H1 (cell line): ENCODE measurements around the gene OPA3. TPM values are rescaled to one million over a fixed set of nuclear protein-coding genes. Genes with fewer than 3 reads are reported as not detected.

Experiments used
- CTCF ChIA-PET: fragments of 300-600 bp; sonication (Branson Sonifier 250); formaldehyde crosslinking; loops from one replicate; lab custom pipeline; 2021; ENCODE audit not compliant: partially characterized antibody; lab: Charles Lee
- POLR2A ChIA-PET: fragments of 300-600 bp; sonication (Branson Sonifier 250); formaldehyde crosslinking; loops from one replicate; lab custom pipeline; 2021; ENCODE audit warnings: inconsistent platforms; ENCODE audit not compliant: partially characterized antibody; lab: Charles Lee
- DNase-seq, 2 experiments: peaks; one replicate each; pipeline versions ENCODE4 v3.0.0 to v3.0.0-alpha.2; 2010 to 2022; ENCODE audit warnings: low spot score in 2 of 2, low read depth in 1 of 2, mixed read lengths in 1 of 2
- FAIRE-seq: peaks from 2 replicates; lab custom pipeline; 2011; peaks lifted over from hg19 to GRCh38; lab: Jason Lieb, UNC
- H2AFZ ChIP-seq: 2 replicates; pipeline ENCODE4 v1.8.1; 2012; ENCODE audit warnings: low read length, inconsistent platforms
- H2AK5ac ChIP-seq: 2 replicates; pipeline ENCODE4 v1.6.1; 2013; ENCODE audit warnings: low read depth, low read length
- H2BK120ac ChIP-seq: replicated peaks from 2 replicates; pipeline ENCODE3; 2013; ENCODE audit warnings: low read depth, low read length, inconsistent platforms
- H2BK12ac ChIP-seq: 2 replicates; pipeline ENCODE4 v1.6.1; 2013; ENCODE audit warnings: low read depth, low read length
- H2BK15ac ChIP-seq: 2 replicates; pipeline ENCODE4 v1.6.1; 2013; ENCODE audit warnings: low read length
- H2BK20ac ChIP-seq: 2 replicates; pipeline ENCODE4 v1.6.1; 2013; ENCODE audit warnings: low read length
- H2BK5ac ChIP-seq: 2 replicates; pipeline ENCODE4 v1.6.1; 2013; ENCODE audit warnings: low read depth, low read length
- H3K14ac ChIP-seq: 2 replicates; pipeline ENCODE4 v1.6.1; 2013; ENCODE audit warnings: inconsistent platforms; ENCODE audit not compliant: insufficient read length
- H3K18ac ChIP-seq: 2 replicates; pipeline ENCODE4 v1.6.1; 2013; ENCODE audit warnings: low read length; ENCODE audit errors: extremely low read depth
- H3K23ac ChIP-seq: 2 replicates; pipeline ENCODE4 v1.6.1; 2013; ENCODE audit warnings: inconsistent platforms; ENCODE audit not compliant: insufficient read length
- H3K23me2 ChIP-seq: 2 replicates; pipeline ENCODE4 v1.6.1; 2013; ENCODE audit warnings: low read depth, low read length
- H3K27ac ChIP-seq: 2 replicates; pipeline ENCODE4 v1.6.1; 2011; ENCODE audit warnings: low read depth, low read length, inconsistent platforms
- H3K27me3 ChIP-seq, 4 experiments: replicated peaks in 1 of 4; 1 replicate in 1 of 4; 2 replicates in 3 of 4; pipeline versions ENCODE4 v1.6.1 to v1.8.1; 2011 to 2013; ENCODE audit warnings: low read length in 3 of 4, mild to moderate bottlenecking in 3 of 4, inconsistent platforms in 2 of 4, mixed read lengths in 2 of 4, moderate library complexity in 1 of 4; ENCODE audit not compliant: control insufficient read depth in 3 of 4, insufficient read depth in 3 of 4; ENCODE audit errors: extremely low read depth in 1 of 4
- H3K36me3 ChIP-seq, 4 experiments: 2 replicates each; pipeline versions ENCODE4 v1.6.1 to v1.8.1; 2011 to 2013; ENCODE audit warnings: mild to moderate bottlenecking in 4 of 4, low read length in 3 of 4, moderate library complexity in 2 of 4, control low read depth in 1 of 4, inconsistent platforms in 1 of 4; ENCODE audit not compliant: insufficient read depth in 4 of 4, control insufficient read depth in 2 of 4
- H3K4ac ChIP-seq: replicated peaks from 2 replicates; pipeline ENCODE3; 2013; ENCODE audit warnings: low read length, low read depth, mixed read lengths, inconsistent platforms; ENCODE audit not compliant: insufficient read length
- H3K4me1 ChIP-seq, 4 experiments: replicated peaks in 1 of 4; 1 replicate in 1 of 4; 2 replicates in 3 of 4; pipeline versions ENCODE4 v1.6.1 to v1.8.1; 2011 to 2013; ENCODE audit warnings: low read length in 3 of 4, inconsistent platforms in 2 of 4, mixed read lengths in 1 of 4; ENCODE audit not compliant: insufficient read depth in 4 of 4, control insufficient read depth in 3 of 4
- H3K4me2 ChIP-seq, 2 experiments: 2 replicates each; pipeline versions ENCODE4 v1.6.1 to v1.8.1; 2011 to 2013; ENCODE audit warnings: low read depth in 2 of 2, low read length in 2 of 2, control low read depth in 1 of 2, inconsistent platforms in 1 of 2, mild to moderate bottlenecking in 1 of 2; ENCODE audit not compliant: insufficient read depth in 1 of 2
- H3K4me3 ChIP-seq, 4 experiments: fragments of 200-600, 300-600 bp in 1 of 4; sonication (generic), shearing (Covaris generic), sonication (Bioruptor Twin) in 1 of 4; 2 replicates each; pipeline versions ENCODE4 v1.5.1 to v1.8.1; 2011 to 2016; ENCODE audit warnings: low read length in 4 of 4, low read depth in 3 of 4, control low read depth in 2 of 4, inconsistent platforms in 2 of 4, mild to moderate bottlenecking in 2 of 4, mixed read lengths in 1 of 4, moderate library complexity in 1 of 4; ENCODE audit not compliant: insufficient read depth in 2 of 4; ENCODE audit errors: extremely low read depth in 1 of 4
- H3K56ac ChIP-seq: replicated peaks from 2 replicates; pipeline ENCODE3; 2013; ENCODE audit warnings: low read depth, mild to moderate bottlenecking, mixed read lengths, low read length, inconsistent platforms; ENCODE audit not compliant: insufficient read length
- H3K79me1 ChIP-seq: 2 replicates; pipeline ENCODE4 v1.6.1; 2013; ENCODE audit warnings: low read depth, low read length, control low read depth
- H3K79me2 ChIP-seq, 2 experiments: 2 replicates each; pipeline versions ENCODE4 v1.6.1 to v1.8.1; 2012 to 2013; ENCODE audit warnings: low read length in 2 of 2, mild to moderate bottlenecking in 2 of 2, inconsistent platforms in 1 of 2; ENCODE audit not compliant: insufficient read depth in 2 of 2, control insufficient read depth in 1 of 2
- H3K9ac ChIP-seq, 4 experiments: replicated peaks in 1 of 4; 1 replicate in 1 of 4; 2 replicates in 3 of 4; pipeline versions ENCODE4 v1.6.1 to v1.8.1; 2011 to 2013; ENCODE audit warnings: low read depth in 3 of 4, low read length in 3 of 4, control low read depth in 2 of 4, mild to moderate bottlenecking in 2 of 4, moderate library complexity in 2 of 4, inconsistent platforms in 1 of 4; ENCODE audit errors: extremely low read depth in 1 of 4
- H3K9me3 ChIP-seq, 2 experiments: 2 replicates each; pipeline versions ENCODE4 v1.6.1 to v1.8.1; 2012 to 2013; ENCODE audit warnings: mild to moderate bottlenecking in 2 of 2, moderate library complexity in 2 of 2, control low read depth in 1 of 2, inconsistent platforms in 1 of 2, low read depth in 1 of 2, low read length in 1 of 2, mixed read lengths in 1 of 2; ENCODE audit not compliant: insufficient read depth in 2 of 2
- H4K20me1 ChIP-seq, 2 experiments: replicated peaks in 1 of 2; 2 replicates each; pipeline versions ENCODE3 to v1.8.1; 2011 to 2013; ENCODE audit warnings: inconsistent platforms in 2 of 2, low read length in 2 of 2, mild to moderate bottlenecking in 1 of 2; ENCODE audit not compliant: insufficient read depth in 2 of 2, control insufficient read depth in 1 of 2
- H4K5ac ChIP-seq: 2 replicates; pipeline ENCODE4 v1.6.1; 2013; ENCODE audit warnings: low read length, low read depth, mixed read lengths, inconsistent platforms; ENCODE audit not compliant: insufficient read length
- H4K8ac ChIP-seq: 2 replicates; pipeline ENCODE4 v1.8.0; 2013; ENCODE audit warnings: mild to moderate bottlenecking, moderate library complexity, low read length, inconsistent platforms; ENCODE audit not compliant: insufficient read depth; ENCODE audit errors: extremely low read depth
- H4K91ac ChIP-seq: replicated peaks from 2 replicates; pipeline ENCODE3; 2013; ENCODE audit warnings: low read length, mixed read lengths, inconsistent platforms; ENCODE audit not compliant: insufficient read length
- CTBP2 ChIP-seq: IDR thresholded peaks from 2 replicates; pipeline ENCODE4 v1.7.0; 2011; ENCODE audit warnings: borderline replicate concordance, mild to moderate bottlenecking, moderate library complexity, mixed read lengths, low read length; ENCODE audit not compliant: insufficient read depth, insufficient read length
- FOSL1 ChIP-seq: IDR thresholded peaks from 2 replicates; pipeline ENCODE4 v1.6.1; 2011; ENCODE audit warnings: mild to moderate bottlenecking, low read depth, low read length, moderate library complexity; ENCODE audit not compliant: insufficient read depth
- HDAC2 ChIP-seq, 2 experiments: fragments of 300-600 bp in 1 of 2; sonication (generic) in 1 of 2; IDR thresholded peaks; 2 replicates each; pipeline ENCODE4 v1.6.1; 2011 to 2012; ENCODE audit warnings: low read depth in 2 of 2, low read length in 2 of 2, mild to moderate bottlenecking in 2 of 2, moderate library complexity in 2 of 2, borderline replicate concordance in 1 of 2, inconsistent platforms in 1 of 2
- SIRT6 ChIP-seq: IDR thresholded peaks from one replicate; pipeline ENCODE4 v1.7.1; 2012; ENCODE audit warnings: low read length, inconsistent platforms
- WGBS, 2 experiments: shearing (Covaris generic) in 1 of 2; methylation state at CpG; one replicate each; pipeline versions ENCODE4 v1.1.6 to v1.1.7; 2013 to 2015; ENCODE audit warnings: low lambda C conversion rate in 2 of 2, mixed read lengths in 2 of 2, inconsistent platforms in 1 of 2, low coverage in 1 of 2, missing lambda C conversion rate in 1 of 2; ENCODE audit not compliant: insufficient replicate concordance in 2 of 2, insufficient coverage in 1 of 2, insufficient read length in 1 of 2; ENCODE audit errors: extremely low coverage in 1 of 2, missing lambda C conversion rate in 1 of 2; 5-methylcytosine and 5-hydroxymethylcytosine counted together
- polyA plus RNA-seq, 7 experiments: library from polyadenylated mRNA; depleted of rRNA in 3 of 7; stranded (reverse) in 5 of 7; unstranded in 2 of 7; fragments of >200 nt in 5 of 7; fragments of 200-250 nt in 2 of 7; gene quantifications; 1 replicate in 5 of 7; 2 replicates in 1 of 7; 4 replicates in 1 of 7; pipeline versions ENCODE4 v1.2.1 to v1.2.3, GENCODE V29; 2011 to 2013; ENCODE audit warnings: missing spikeins in 2 of 7, mixed read lengths in 2 of 7
- total RNA-seq: library from RNA; stranded (reverse); fragmentation: NEBNext Ultra II Directional; extraction: Animal tissue kit (Norgen Biotek cat#: 25700); gene quantifications from 2 replicates; pipeline ENCODE4 v1.2.1, GENCODE V29; 2021

The OPA3 gene
- total and polyA plus RNA-seq, 2 of the 8 experiments (the other 6 are each of a cell fraction or from before 2014, with no cell fraction given), result 12.5 to 14.5 TPM

GRCh38 chr19:45477713-45478453 is 106.7 kb downstream of the OPA3 start:
- Histone ChIP-seq H3K27ac (no peak overlapping the region), H4K5ac (no peak overlapping the region), H3K4ac (no peak overlapping the region), H2BK12ac (no peak overlapping the region), H3K14ac (no peak overlapping the region), H3K18ac (no peak overlapping the region; the same call in 1 of the 2 replicates), H4K91ac (no peak overlapping the region), H3K23me2 (peaks cover 6% of the 10 kb centered on the region), H3K36me3 (no peaks in the 10 kb centered on the region), H3K4me2 (peak overlapping the region; percentile 21 to 82), H2AK5ac (no peak overlapping the region), H3K4me3 (peak overlapping the region; percentile 26 to 82 (median 75); a peak in 7 of 8 replicates), H3K79me2 (no peaks in the 10 kb centered on the region), H2BK120ac (no peak overlapping the region), H2BK20ac (no peak overlapping the region), H3K9me3 (no peaks in the 10 kb centered on the region), H2BK5ac (no peak overlapping the region), H3K56ac (no peak overlapping the region)
- no peak for FAIRE-seq
- TF ChIP-seq HDAC2 (IDR thresholded peaks at IDR 0.05; ENCODE audit: borderline replicate concordance in 1 of 2, low read depth in 2 of 2, low read length in 2 of 2), result no peak
- TF ChIP-seq CTBP2, result no peak
- no peak for TF ChIP-seq FOSL1
- TF ChIP-seq SIRT6, result no peak
- TF ChIP-seq, all 59 proteins: peak for 0
- Histone ChIP-seq H3K27me3 (peaks cover 0 to 4% (median 2%) of the 10 kb centered on the region in 4 experiments; a peak in 3 of 7 replicates), H3K23ac (no peak overlapping the region), H2AFZ (no peak overlapping the region), H3K9ac (no peak overlapping the region), H3K79me1 (no peaks in the 10 kb centered on the region), H3K4me1 (peaks cover 5 to 9% (median 6%) of the 10 kb centered on the region in 4 experiments), H4K8ac (no peak overlapping the region), H4K20me1 (no peaks in the 10 kb centered on the region), H2BK15ac (no peak overlapping the region)
- ChIA-PET CTCF (interaction anchor here (0.7 to 32.9 kb wide), 34 partner anchors 10 to 165 kb away, joined by 3 to 760 read pairs (median 5); partner anchors contain the start of genes ERCC1, FOSB and PPP1R13L), POLR2A (interaction anchor here (0.6 to 5.7 kb wide), 19 partner anchors 10 to 1501 kb away, joined by 3 to 52 read pairs (median 3); partner anchors contain the start of genes ERCC1, FOSB and PPM1N)
- DNase-seq, result no peak
- WGBS, 2 experiments, result 35% methylated on average over 12 of the region's 12 CpGs; no CpG with 5 or more reads in 1 of the 2 experiments
